GM21390 (cell line): ENCODE data around the gene HOXD8.

Source experiments
- ATAC-seq: cut with Tn5 transposase; IDR thresholded peaks from one replicate; pipeline ENCODE4 v1.9.1; 2021; ENCODE audit not compliant: unreplicated experiment

Gene HOXD8

DNA sequence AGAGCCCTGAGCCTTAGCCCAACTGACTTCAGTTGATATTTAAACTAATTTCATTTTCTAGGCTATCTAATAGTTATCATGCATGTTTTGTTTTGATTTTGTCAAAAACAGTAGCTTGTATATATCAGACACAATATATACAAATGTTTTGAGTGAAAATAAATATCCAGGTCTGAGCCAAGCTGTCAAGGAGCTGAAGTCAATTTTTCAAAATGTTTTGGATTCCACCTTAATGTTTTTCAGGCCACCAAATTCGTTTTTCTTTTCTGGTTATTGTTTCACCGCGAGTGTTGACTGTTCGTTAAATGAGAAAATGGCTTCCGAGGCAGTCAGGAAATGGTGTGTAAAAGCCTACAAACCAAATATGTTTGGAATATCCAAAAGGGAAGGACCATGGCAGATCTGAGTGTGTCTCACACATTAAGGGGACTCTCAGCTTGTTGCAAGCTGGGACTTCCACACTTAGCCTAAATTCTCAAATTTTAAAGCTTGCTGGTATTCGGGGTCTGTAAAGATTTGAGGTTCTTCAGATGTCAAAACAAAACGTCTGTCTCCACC, 27.1 kb upstream of the HOXD8 start:
- ATAC-seq, result no peak

DNA sequence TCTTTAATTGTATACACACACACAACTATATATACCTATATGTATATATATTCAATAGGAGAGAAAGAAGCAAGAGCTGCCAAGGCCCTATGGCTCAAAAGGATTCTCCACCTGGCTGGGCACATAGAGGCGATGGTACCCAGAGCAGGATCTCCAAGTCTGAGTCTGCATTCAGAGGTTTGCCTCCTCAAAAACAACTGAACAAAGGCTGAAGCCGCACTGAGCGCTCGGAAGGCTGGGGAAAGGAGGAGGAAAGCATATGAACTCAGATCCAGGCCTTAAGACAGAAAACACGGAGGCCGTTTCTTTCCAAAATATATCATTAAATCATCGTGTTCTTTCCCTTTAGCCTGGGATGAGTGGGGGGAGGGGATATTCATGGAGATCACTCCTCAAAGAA, 26.3 kb upstream of the HOXD8 start:
- ATAC-seq, result no peak

DNA sequence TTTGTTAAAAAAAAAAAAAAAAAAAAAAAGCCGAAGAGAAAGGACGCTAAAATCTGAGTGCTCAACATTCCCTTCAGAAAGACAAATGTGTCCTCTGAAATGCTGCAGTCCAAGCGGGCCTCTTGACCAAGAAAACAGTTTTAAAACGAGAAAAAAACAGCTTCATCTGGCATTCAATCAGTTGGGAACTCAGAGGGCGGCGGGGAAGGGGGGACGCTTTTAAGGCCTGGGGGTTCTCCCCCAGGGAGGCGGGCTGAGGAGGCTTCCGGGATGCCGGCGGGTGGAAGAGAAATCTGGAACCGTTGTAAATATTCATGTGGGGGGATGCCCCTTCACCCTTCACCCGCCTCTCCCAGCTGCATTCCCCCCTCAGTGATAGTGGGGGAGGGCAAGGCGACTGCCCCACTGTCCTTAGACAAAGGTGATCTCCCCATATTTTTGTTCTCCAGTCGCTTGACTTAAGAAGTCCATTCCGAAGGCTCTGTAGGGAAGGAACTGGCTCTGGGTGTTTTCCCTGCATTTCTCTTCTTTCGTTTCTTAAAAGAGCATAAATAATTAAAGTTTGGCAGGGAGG, 25.7 kb upstream of the HOXD8 start:
- ATAC-seq, result no peak

DNA sequence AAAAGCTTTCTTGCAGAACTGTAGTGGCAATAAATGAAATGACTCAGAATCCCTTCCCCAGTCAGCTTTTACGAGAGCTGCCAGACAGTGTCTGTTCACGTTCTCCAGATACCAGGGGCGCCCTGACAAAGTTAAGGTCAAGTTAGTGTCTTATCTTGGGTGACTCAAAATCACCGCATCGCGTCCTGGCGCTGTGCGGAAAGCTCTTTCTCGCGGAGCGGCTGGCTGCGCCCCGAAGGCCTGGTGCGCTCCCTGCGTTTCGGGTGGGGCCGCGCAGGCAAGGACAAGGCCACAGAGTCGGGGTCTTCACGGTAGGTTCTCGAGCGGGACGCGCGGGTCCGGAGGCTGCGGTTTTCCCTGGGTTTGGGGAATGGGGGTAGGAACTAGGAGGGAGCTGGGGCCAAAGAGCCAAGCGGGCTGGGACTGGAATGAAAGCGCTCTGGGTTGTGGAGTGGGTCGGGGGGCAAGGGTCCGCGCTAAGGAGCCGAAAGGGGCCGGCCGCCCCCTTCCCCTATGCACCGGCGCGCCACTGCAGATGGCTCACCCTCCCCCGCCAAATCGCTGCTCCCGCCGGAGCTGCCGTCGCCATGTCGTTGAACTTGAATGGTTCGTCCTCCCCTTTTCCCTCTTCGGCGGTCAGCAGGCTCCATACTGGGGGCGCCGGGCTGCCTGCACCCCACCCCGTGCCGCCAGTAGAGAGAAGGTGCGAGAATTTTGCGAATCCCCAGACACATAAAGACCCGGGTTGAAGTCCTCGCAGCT, 25.0 kb upstream of the HOXD8 start:
- no peak for ATAC-seq

DNA sequence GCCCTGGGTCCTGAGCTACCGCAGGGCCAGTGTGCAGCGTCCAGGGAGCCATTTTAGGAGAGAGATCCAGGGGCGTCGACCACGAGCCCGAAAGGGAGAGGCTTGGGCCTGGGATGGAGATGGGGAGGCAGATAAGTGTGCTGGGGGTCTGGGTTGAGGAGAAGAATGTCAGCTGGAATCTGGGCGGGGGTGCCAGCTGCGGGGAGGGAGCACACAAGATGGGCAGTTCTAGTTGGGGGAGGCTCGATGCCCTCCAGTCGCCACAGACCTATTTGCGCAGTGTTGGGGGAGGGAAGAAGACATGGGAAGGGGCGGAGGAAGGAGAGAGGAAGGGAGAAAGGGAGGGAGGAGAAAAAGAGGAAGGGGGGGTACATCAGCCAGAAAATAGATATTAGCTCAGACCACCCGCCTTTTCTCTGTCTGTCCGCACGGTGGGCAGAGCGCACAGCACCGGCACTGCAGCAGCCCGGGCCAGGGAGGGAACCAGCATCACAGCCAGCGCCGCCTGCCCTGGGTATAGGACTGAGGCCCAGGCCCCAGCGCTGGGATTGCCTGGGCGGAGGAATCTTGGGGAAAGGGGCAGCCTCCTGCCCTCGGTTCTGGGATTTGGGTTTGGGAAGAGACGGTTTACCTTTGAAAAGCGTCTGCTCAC, 24.3 kb upstream of the HOXD8 start:
- no peak for ATAC-seq

DNA sequence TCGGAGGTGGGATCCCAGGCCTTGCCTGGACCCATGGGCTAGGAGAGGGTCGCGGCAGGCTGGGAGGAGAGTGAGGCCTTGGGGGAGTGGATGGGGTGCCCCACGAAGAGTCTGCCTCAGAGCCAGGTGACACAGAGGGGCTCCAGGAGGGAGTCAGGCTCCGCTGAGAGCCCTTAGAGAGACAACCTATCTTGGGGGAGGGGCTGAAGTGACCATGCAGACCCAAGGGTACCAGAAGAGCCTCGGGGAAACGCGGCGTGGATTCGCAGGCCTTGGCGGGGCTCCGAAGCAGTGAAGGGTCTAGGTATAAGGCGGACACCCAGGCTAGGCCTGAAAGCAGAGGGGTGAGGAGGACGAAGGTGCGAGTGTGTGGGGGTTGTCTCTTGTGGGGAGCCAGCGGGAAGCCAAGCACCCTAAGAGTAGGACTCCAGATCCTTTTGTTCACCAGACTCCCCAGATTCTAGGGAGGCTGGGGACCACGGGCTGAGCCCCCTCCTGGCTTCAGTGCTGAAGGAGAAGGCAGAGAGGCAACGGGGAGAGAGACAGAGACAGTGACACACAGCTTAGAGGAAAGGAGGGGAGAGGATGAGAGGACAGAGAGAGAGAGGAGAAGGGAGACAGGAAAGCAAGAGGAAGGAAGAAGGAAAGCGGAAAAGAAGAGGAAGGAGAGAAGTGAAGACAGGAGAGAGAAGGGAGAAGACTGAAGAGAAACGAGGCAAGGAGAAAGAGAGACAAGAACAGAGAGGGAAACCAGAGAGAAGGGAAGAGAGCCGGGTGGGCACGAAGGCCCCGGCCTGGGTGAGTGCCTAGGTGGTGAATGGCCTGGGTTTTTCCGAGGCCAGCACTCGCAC, 23.6 kb upstream of the HOXD8 start:
- no peak for ATAC-seq

DNA sequence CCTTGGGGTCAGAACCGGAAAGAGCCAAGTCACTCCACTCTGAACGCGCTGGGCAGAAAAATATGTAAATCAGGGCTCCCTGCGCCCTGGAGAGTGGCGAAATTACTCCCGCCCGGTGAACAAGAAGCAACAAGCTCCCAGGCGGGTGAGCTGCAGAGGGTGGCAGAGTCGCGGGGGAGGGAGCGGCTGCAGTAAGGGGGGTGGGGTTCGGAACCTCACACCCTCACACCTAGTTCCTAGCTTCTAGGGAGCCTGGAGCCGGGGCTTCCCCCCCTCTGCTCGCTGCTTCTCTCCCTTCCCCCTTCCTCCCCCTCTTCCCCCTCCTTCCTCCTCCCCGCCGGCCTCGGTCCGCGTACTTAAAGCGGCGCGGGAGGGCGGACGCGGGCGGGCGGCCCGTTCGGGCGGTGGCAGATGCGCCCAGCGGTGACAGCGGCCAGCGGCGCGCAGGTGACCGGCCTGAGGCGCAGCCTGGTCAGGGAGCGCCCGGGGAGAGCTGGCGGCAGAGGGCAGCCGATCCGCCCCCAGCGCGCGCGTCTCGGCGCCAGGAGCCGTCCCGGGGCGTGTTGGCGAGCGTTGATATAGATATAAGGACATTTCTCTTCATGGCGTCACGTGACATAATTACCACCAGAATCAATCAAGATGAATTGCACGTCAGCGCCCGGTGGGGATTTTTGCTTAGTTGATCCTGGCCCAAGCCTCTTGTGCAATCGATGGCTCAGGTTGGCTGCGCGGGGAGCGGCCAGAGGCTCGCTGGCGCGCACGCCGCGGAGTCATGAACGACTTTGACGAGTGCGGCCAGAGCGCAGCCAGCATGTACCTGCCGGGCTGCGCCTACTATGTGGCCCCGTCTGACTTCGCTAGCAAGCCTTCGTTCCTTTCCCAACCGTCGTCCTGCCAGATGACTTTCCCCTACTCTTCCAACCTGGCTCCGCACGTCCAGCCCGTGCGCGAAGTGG, 22.6 kb upstream of the HOXD8 start, which contains the start of gene HOXD11:
Gene HOXD11, plus strand, starts transcription at position 700 of the 959 bp plus-strand sequence. Its CDS starts 76 bp downstream, at position 776.
- ATAC-seq, result no peak

DNA sequence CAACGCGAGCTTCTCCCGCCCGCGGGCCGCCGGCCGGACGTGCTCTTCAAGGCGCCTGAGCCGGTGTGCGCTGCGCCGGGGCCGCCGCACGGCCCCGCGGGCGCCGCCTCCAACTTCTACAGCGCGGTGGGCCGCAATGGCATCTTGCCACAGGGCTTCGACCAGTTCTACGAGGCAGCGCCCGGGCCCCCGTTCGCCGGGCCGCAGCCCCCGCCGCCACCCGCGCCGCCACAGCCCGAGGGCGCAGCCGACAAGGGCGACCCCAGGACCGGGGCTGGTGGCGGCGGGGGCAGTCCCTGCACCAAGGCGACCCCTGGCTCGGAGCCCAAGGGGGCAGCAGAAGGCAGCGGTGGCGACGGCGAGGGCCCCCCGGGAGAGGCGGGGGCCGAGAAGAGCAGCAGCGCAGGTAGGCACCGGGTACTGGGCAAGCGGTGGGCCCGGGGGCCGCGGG, 21.7 kb upstream of the HOXD8 start:
- ATAC-seq, result no peak

DNA sequence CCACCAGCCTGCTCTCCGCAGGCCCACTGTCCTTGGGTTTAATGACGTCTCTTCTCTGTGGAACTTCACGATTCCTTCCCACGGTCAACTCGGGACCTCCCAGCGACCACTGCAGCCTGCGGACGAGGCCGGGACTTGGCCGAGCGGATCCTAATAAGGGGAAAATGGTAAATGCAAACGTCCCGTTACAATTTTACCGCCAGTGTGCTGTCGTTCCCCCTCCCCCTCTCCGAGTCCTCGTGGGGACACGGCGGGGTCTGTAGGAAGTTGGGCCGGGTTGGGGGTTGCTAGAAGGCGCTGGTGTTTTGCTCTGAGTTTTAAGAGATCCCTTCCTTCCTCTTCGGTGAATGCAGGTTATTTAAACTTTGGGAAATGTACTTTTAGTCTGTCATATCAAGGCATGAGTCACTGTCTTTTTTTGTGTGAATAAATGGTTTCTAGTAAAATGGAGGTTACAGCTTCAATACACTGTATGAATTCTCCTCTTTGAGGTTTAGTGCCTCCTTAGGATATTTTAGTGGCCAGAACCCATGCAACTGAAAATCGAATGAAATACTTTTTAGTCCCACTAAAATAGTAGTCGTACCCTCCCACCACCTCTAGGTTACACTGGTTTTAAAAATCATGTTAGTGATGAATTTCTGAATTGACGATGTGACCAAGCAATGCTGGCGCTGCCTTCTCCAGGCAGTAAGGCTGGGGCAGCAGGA, 20.2 kb upstream of the HOXD8 start:
- no peak for ATAC-seq

DNA sequence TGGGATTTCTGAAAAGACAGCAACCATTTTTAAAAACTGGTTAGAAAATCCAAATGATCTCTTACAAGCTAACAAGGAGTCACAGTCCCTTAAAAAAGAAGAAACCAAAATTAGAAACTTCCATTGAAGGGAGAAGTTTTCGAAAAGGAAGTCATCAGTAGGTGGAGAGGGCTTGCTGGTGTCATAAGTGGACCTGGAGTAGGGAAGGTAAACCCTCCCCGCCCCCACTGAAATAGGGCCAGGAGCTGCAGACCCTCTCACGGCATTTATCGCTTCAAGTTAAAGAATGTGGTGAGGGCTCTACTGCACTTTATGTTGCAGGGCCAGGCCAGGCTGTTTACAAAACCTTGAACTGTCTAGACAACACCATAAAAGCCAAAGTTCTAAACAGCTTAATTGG, 19.6 kb upstream of the HOXD8 start:
- no peak for ATAC-seq

DNA sequence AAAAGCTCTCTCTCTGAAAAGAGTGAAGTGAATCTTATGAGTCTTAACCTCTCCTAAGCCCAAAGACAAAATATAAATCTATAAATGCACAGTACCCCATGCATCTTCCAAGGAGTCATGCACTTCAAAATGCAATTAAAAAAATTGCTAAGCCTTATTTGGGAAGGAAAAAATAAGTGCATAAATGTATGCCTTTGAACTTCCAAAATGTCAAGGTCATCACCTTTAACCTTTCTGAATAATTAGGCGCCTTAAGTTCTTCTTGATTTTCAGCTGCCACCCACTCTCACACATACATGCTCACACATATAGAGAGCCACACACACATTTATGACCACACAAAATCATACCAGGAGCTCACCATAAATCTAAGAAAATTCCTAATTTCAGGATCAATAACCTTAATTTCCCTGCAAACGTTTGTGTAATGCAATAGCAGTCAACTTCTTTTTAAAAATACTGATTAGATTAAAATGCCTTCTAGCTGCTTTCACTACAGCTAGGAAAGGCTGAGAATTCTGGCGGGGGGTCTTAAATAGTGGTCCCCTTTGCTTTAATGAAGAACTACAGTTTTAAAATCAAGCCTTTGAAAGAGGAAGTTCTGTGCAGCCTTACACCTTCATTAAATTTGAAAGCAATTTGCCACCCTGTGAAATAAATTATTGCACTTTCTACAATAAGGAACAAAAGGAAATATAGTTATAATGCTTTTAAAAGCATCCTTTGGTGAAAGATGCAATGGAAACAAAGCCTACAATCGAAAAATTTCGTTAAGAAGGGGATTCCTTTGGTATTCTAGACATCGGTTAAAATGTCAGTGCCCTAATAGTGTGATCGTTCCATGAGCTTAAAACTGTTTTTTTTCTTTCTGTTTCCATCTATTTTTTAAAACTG, 18.8 kb upstream of the HOXD8 start:
- no peak for ATAC-seq

DNA sequence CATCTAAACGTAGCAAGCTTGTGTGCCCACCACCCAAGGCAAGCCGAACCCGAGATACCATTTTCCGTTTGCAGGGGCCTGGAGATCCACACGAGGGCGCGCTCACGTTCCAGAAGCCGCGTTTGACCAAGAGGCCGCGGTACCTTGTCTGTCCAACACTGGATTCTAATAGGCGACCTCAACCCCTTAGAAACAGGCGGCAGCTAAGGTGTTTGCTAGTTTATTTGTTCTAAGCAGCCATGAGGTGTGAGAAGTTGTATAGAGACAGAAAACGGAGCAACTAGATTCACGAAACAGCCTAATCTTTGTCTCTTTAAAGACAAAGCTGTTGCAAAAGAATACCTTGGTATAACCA, 18.2 kb upstream of the HOXD8 start:
- no peak for ATAC-seq

DNA sequence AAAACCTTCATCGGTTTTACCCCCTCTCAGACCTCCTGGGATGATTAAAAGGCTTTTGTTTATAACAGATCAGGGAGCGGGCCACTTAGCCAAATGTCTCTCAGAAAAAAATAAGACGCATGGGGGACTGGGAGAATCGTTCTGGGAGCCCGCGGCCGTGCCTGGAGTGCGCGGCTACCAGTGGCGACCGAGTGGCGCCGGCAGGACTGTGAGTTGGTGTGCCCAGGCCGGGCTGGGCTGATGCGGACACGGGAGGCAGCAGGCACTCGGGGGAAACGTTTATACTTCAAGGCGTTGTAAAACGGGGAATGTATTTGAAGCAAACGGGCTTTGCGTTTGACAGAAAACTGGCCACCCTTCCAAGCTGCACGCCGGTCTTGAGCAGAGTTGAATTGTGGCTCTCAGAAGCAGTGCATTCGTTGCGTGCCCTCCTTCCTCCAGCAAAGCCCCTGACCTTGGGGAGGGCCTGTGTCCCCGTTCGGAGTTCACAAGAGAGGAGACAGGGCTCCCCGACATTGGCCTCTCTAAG, 17.6 kb upstream of the HOXD8 start:
- no peak for ATAC-seq

DNA sequence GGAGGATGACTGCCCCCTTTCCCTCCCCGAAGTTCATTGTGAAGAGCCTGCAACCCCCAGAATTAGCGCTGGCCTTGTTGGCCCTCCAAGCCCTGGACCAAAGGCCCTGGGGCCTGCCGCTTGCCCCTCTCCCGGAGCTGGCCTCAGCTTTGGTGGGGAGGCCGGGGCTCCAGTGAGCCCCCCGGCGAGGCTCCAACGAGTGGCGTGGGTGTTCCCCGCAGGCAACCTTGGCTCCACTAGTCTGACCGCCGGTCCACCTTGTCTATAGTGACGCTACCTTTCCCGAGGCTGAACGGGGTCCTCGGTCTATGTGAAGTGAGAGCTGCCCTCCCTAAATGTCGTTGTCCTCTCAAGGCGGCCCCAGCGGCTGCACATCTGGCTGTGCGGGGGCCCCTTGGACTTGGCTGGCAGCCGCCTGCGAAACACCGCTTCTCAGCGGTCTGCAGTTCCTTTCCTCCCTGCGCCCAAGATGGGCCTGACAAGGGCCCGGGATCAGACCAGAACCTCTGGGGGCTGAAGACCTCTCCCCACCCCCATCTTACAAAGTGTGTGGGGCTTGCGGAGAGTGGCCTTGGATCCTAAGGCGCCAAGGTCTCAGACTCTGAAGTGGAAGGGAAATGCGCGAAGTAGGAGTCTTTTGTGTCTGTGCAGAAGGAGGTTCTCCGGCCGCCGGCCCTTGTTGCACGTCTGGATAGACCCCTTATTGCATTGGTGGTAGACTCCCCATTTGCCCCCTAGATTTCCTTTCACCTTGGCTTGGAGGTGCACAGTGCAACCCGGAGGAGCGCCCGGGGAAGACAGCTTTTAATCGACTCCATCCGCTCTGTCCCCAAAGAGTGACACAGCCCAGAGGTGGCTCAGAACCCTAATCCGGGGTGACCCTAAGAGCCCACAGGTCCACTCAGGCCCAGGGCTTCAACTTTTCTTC, 16.9 kb upstream of the HOXD8 start:
- ATAC-seq, result no peak

DNA sequence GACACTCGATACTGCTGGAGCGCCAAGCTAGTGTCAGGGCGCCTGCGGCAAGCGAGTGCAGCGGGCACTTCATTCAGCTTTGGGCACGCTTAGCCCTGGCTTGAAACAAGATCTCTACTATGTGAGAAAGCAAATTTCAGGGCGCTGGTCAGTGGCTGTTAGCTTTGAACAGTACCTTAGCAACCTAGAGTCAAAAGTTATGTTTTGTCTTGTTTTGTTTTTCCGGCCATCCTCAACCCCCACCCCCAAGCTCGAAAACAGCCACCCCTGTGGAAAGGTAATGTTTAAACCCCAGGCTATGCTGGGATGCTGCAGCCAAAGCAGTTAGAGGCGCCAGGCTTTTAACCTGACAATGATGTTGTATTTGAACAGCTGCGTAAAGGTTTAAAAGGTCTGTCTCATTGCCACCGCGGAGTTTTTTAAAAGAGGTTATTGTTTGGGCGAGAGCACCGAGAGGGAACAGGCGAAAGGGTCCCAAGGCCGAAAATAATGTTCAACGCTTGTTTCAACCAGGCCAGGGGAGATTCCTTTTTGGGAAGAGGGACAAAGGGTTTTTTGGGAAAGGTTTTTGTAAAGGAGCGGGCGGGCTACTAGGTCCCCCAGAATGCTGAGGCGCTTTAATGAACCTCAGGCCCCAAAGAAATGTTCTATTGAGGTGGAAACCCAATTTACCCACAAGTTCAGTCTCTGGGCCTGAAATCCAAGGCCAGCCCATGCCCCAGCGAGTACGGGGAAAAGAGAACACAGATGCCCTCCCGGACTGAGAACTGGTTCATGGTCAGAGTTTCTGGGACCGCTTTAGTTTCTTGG, 15.2 kb upstream of the HOXD8 start:
- ATAC-seq, result no peak

DNA sequence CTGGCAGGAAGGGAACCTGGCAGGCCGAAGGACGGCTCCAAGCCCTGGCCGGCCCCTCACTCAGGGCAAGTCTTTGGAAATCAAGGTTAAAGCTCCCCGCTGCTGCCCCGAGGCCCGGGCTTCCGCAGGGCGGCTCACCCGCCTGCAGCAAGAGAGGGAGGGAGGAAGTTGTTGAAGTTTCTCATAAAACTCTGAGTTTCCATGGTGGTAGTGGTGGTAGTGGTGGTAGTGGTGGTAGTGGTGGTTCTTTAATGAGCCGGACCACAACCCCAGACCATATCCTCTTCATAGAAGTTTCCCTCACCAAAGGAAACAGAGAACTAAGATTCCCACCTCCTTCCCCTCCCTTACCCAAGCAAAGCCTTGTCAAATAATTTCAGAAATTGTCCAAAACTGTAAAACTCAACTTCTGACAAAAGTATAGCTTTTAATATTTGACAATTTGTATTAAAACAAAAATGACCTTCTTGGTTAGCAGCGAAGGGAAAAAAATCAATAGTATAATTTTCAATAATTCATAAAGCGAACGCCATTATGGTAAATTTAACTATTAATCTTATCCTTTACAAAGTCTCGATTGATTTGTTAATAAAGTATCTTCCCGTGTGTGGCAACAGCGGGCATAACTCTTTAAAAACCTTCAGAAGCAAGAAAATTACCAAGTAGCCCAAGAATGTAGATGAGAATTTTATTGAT, 14.4 kb upstream of the HOXD8 start:
- ATAC-seq, result no peak
